Stimulated activated CD4-positive, alpha-beta T cell treated with anti-CD3 and anti-CD28 coated beads, TNF-alpha, amount 100 ng/mL, for 24 hours (primary cell): ENCODE data around the gene S100A14.
"Not testable (repeated sequence)": the region's sequence is repeated elsewhere in the genome, so short reads cannot be mapped to it uniquely, and the experiment has no call there.

ENCODE experiments used
- DNase-seq, 3 experiments: peaks; one replicate each; pipeline ENCODE4 v3.0.0-alpha.2; 2020; ENCODE audit warnings: low read depth in 3 of 3

The S100A14 gene

GRCh38 chr1:153616144-153616916 is at the start of gene S100A14:
Gene S100A14, minus strand, starts transcription at chr1:153616325. Its CDS starts 467 bp downstream, at chr1:153615858.
- DNase-seq = no peak

DNA sequence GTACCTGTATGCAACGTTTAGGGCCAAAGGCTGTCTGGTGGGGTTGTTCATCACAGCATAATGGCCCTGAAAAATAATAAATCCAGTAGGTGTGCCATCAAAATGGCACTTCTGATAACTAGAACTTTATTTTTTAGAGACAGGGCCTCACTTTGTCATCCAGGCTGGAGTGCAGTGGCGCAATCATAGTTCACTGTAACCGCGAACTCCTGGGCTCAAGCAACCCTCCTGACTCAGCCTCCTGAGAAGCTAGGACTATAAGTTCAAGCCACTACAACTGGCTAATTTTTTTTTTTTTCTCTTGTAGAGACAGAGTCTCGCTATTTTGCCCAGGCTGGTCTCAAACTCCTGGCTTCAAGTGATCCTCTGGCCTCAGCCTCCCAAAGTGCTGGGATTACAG is 47.1 kb upstream of the S100A14 start:
- DNase-seq = no peak

DNA sequence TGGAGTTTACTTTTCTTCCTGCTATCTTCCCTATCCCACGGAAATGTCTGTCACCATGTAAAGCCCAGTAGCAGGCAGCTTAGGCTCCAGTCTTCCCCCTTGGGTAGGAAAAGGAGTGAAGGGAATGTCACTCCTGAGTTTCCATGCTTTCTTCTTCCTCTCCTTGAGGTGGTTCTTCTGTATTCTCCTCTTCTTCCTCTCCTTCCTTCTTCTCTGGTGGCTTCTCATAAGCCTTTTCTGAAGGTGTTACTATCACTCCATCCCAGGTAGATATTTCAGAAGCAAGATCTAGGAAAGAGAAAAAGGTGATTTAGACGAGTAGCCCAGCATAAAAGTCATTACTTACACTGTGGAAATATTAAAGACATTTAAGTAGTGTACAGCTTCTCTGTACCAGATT is 46.1 kb upstream of the S100A14 start:
- DNase-seq = no peak

- DNase-seq = no peak
These were observed 45.1 kb upstream of the S100A14 start for GRCh38 chr1:153661111-153661708.

DNA sequence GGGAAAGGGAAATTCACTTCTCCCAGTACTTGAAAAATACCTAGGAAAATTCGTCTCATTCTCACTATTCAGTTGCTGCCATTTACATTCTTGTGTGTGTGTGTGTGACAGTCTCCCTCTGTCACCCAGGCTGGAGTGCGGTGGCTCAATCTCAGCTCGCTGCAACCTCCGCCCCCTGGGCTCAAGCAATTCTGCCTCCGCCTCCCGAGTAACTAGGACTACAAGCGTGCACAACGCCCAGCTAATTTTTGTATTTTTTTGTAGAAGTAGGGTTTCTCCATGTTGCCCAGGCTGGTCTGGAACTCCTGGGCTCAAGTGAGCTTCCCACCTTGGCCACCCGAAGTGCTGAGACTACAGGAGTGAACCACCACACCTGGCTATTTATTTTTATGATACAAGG is 43.5 kb upstream of the S100A14 start:
- no peak for DNase-seq

- no peak for DNase-seq
These were observed 43.0 kb upstream of the S100A14 start for GRCh38 chr1:153659175-153659534.

GRCh38 chr1:153658400-153659174 is 42.5 kb upstream of the S100A14 start, which contains the start of gene SNAPIN:
Gene SNAPIN, plus strand, starts transcription at chr1:153658703. Its CDS starts 41 bp downstream, at chr1:153658744.
- peak; percentile 85 to 91 (median 87) for DNase-seq

DNA sequence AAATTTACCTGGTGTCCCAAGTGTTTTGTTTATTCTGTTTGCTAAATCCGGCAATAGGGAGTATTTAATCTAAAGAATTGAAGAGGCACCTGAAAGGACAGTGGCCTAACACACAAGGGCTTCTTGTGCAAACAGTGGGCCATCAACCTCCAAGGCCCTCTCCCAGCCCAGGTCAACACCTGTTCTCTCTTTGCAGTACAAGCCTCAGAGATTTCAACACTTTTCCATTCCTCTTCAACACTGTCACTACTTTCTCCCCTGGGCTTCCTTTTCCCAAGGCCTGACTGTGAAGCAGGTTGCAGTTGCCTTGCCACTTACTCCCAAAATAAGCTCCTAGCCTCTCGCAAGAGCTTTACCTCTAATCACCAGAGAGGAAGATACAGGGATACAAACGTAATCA is 39.2 kb upstream of the S100A14 start:
- DNase-seq = no peak

GRCh38 chr1:153652805-153653500 is 36.8 kb upstream of the S100A14 start:
- DNase-seq = no peak

GRCh38 chr1:153651771-153652170 is 35.6 kb upstream of the S100A14 start:
- DNase-seq = no peak

- DNase-seq = no peak
These were observed 33.7 kb upstream of the S100A14 start for GRCh38 chr1:153649863-153650235.

- no peak for DNase-seq
These were observed 33.2 kb upstream of the S100A14 start for GRCh38 chr1:153649137-153649862.

- DNase-seq = no peak
These were observed 32.0 kb upstream of the S100A14 start for GRCh38 chr1:153648000-153648643.

DNA sequence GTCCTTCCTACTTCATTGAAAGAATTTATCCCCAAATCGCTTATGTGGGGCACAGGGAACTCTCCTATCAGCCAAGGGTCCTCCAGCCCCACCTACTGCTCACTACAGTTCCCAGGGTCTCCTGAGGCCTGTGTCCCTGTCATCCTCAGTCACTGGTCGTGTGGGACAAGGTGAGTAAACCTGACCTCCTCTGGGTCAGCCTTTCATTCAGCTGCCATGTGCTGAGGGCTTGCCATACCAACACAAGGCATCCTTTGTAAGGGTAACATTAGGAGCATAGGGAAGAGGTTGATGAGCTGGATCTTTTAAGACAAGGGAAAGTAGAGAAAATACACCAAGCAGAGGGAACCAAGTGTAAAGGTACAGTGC is 31.2 kb upstream of the S100A14 start:
- DNase-seq = no peak

DNA sequence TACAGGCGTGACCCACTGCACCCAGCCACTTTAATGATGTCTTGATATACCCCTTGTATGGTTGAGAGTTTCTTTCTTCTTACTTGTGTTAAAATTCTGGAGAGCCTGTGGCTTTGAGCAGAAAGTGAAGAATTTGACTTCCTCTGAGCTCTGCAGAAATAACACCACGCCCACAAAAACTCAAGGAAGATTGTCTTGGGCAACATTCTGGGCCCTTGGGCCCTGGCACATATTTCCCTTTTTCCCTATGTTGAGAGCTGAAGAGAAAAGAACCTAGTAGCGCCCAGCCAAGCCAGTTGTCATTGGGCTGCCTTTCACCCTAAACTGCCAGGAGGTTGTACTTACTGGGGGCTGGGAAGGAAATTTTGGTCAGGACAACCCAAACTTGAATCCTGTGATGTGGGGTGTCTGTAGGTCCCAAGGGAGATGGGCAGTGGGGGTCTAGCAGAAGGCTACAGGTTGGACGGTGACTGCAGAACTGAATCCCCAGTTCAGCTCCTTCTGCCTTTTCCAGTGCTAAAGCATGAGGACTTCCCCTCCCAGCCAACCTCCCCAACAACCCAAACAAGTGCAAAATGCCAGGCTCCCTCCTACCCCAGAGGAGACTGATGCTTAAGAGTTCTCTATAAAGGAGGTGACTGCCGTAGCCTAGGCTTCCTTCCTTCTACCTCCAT is 30.7 kb upstream of the S100A14 start:
- DNase-seq = no peak

GRCh38 chr1:153643816-153644215 is 27.7 kb upstream of the S100A14 start:
- DNase-seq = no peak

GRCh38 chr1:153643100-153643499 is 27.0 kb upstream of the S100A14 start:
- DNase-seq = no peak

DNA sequence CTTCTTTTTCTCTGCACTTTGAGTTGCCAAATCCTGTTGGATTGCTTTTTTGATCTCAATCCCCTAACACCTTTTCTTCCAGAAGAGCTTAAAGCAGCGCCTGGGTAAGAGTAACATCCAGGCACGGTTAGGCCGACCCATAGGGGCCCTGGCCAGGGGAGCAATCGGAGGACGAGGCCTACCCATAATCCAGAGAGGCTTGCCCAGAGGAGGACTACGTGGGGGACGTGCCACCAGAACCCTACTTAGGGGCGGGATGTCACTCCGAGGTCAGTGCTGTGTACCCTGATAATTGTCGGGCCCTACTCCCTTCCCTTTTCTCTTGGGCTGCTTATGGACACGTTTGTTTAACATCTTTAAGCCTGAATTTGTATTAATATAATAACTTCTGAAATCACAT is 26.0 kb upstream of the S100A14 start:
- DNase-seq = no peak

- DNase-seq = no peak
These were observed 24.7 kb upstream of the S100A14 start for GRCh38 chr1:153640861-153641260.

DNA sequence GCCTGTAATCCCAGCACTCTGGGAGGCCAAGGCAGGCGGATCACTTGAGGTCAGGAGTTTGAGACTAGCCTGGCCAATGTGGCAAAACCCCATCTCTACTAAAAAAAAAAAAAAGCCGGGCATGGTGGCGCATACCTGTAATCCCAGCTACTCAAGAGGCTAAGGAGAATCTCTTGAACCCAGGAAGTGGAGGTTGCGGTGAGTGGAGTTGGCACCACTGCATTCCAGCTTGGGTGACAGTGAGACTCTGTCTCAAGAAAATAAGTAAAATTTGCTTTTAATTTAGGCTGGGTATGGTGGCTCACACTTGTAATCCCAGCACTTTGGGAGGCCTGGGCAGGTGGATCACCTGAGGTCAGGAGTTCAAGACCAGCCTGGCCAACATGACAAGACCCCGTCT is 24.1 kb upstream of the S100A14 start:
- not testable (repeated sequence) for DNase-seq
